Measurements from ENCODE around the gene ANXA2.

- TF ChIP-seq CTCF (conservative IDR thresholded peaks at IDR 0.05; ENCODE audit: low read depth in 2 of 2) (no peak), POLR2AphosphoS5 (IDR thresholded peaks at IDR 0.05; ENCODE audit: low read depth) (no peak), EZH2 (IDR thresholded peaks at IDR 0.05; ENCODE audit: low read depth, unreplicated experiment) (no peak), REST (IDR thresholded peaks at IDR 0.05; ENCODE audit: unreplicated experiment) (no peak)
These were observed 71.4 kb downstream of the ANXA2 start for GRCh38 chr15:60326343-60326742.

Measured in GM23338 (cell line).